Uterus (tissue), 4 donors: ENCODE data around the gene THAP4. TPM values are rescaled to one million over a fixed set of nuclear protein-coding genes. Genes with fewer than 3 reads are reported as not detected.
A peak's percentile ranks its signal among the peaks of the same experiment; 100 is the strongest.
"Not testable (repeated sequence)": the region's sequence is repeated elsewhere in the genome, so short reads cannot be mapped to it uniquely, and the experiment has no call there.

Experiments used
- DNase-seq, 2 donors: peaks; one replicate each; pipeline ENCODE4 v3.0.0-alpha.2; 2019 to 2020
- H3K27ac ChIP-seq, 2 donors: fragments of 200-600 bp; sonication (generic); 1 replicate in 1 of 2; 2 replicates in 1 of 2; pipeline ENCODE4 v1.5.1; 2016 to 2018
- H3K27me3 ChIP-seq, 2 donors: fragments of 200-600 bp; sonication (generic); one replicate each; pipeline ENCODE4 v1.5.1; 2018 to 2019; ENCODE audit warnings: control low read depth in 1 of 2
- H3K36me3 ChIP-seq, 2 donors: fragments of 200-600 bp; sonication (generic); one replicate each; pipeline ENCODE4 v1.5.1; 2019; ENCODE audit warnings: control low read depth in 1 of 2
- H3K4me1 ChIP-seq, 2 donors: fragments of 200-600 bp; sonication (generic); one replicate each; pipeline ENCODE4 v1.5.1; 2018 to 2019; ENCODE audit warnings: control low read depth in 1 of 2
- H3K4me3 ChIP-seq, 2 donors: fragments of 200-600 bp; sonication (generic); 1 replicate in 1 of 2; 2 replicates in 1 of 2; pipeline ENCODE4 v1.5.1; 2018 to 2019; ENCODE audit warnings: mild to moderate bottlenecking in 1 of 2
- H3K9me3 ChIP-seq, 2 donors: fragments of 200-600 bp; sonication (generic); one replicate each; pipeline ENCODE4 v1.5.1; 2019; ENCODE audit warnings: control low read depth in 1 of 2
- CTCF ChIP-seq, 4 experiments: fragments of 200-600 bp in 2 of 4; fragments of 450-650 bp in 2 of 4; sonication (generic) in 2 of 4; IDR thresholded peaks; one replicate each; pipeline ENCODE4 v1.5.1; 2016 to 2019; ENCODE audit warnings: antibody characterized with exemption in 4 of 4, mild to moderate bottlenecking in 2 of 4, moderate library complexity in 1 of 4
- POLR2A ChIP-seq, 2 donors: fragments of 450-650 bp; IDR thresholded peaks; one replicate each; pipeline ENCODE4 v1.6.1; 2016; ENCODE audit warnings: antibody characterized with exemption in 2 of 2, mild to moderate bottlenecking in 1 of 2, moderate library complexity in 1 of 2
- intact Hi-C: fragments of 100-400 bp; cut with DNase I; formaldehyde crosslinking; loops from one replicate; pipeline ENCODE4 v1.15.1; 2023; ENCODE audit warnings: low total_unique reads
- total RNA-seq, 4 donors: library from RNA; depleted of rRNA in 3 of 4; stranded (reverse); fragments of >200 nt in 3 of 4; gene quantifications; one replicate each; pipeline versions ENCODE4 v1.1.0 to v1.2.4, GENCODE V29; 2014 to 2023
- donor health status: DM: yes; HTN: yes; CAD: no.

THAP4 gene
- total RNA-seq, 4 donors from 2014 or later = 21.2 to 42.7 (median 28.9) TPM

- no peaks in the 10 kb centered on the region for H3K4me1 ChIP-seq
- no peaks in the 10 kb centered on the region for H3K27me3 ChIP-seq
- TF ChIP-seq CTCF (IDR thresholded peaks at IDR 0.05) = no peak
- no peak for TF ChIP-seq POLR2A (IDR thresholded peaks at IDR 0.05)
- intact Hi-C loops = no loop called here
- H3K27ac ChIP-seq = no peak overlapping the region
- no peaks in the 10 kb centered on the region for H3K36me3 ChIP-seq
- H3K9me3 ChIP-seq = no peaks in the 10 kb centered on the region
- DNase-seq = no peak
- H3K4me3 ChIP-seq = no peak overlapping the region
Measured at GRCh38 chr2:241665731-241666440, 28.9 kb upstream of the THAP4 start.

- H3K27me3 ChIP-seq, H3K9me3 ChIP-seq, DNase-seq, H3K27ac ChIP-seq, H3K4me1 ChIP-seq, H3K36me3 ChIP-seq, intact Hi-C loops, H3K4me3 ChIP-seq: not testable (repeated sequence)
Measured at GRCh38 chr2:241662731-241663130, 25.8 kb upstream of the THAP4 start.

- TF ChIP-seq POLR2A (IDR thresholded peaks at IDR 0.05) (no peak), CTCF (IDR thresholded peaks at IDR 0.05) (no peak)
- Histone ChIP-seq H3K36me3 (no peaks in the 10 kb centered on the region), H3K27ac (no peak overlapping the region), H3K9me3 (no peaks in the 10 kb centered on the region), H3K4me1 (no peaks in the 10 kb centered on the region), H3K4me3 (no peak overlapping the region), H3K27me3 (no peaks in the 10 kb centered on the region)
- intact Hi-C loops = no loop called here
- no peak for DNase-seq
Measured at GRCh38 chr2:241660593-241661213, 23.7 kb upstream of the THAP4 start.

- no peaks in the 10 kb centered on the region for H3K4me1 ChIP-seq
- no peaks in the 10 kb centered on the region for H3K36me3 ChIP-seq
- no peaks in the 10 kb centered on the region for H3K9me3 ChIP-seq
- intact Hi-C loops = no loop called here
- TF ChIP-seq CTCF (IDR thresholded peaks at IDR 0.05) (peak; percentile 39 to 64 (median 52)), POLR2A (IDR thresholded peaks at IDR 0.05) (no peak)
- H3K27ac ChIP-seq = no peak overlapping the region
- H3K27me3 ChIP-seq = no peaks in the 10 kb centered on the region
- no peak overlapping the region for H3K4me3 ChIP-seq
- peak; percentile 59 to 66 for DNase-seq
Measured at GRCh38 chr2:241659150-241659739, 22.3 kb upstream of the THAP4 start.

GRCh38 chr2:241658296-241658695, 21.3 kb upstream of the THAP4 start:
- no peak for DNase-seq
- no peaks in the 10 kb centered on the region for H3K9me3 ChIP-seq
- TF ChIP-seq POLR2A (IDR thresholded peaks at IDR 0.05) = no peak
- intact Hi-C loops = no loop called here
- no peaks in the 10 kb centered on the region for H3K4me1 ChIP-seq
- H3K4me3 ChIP-seq = no peak overlapping the region
- H3K36me3 ChIP-seq = no peaks in the 10 kb centered on the region
- no peaks in the 10 kb centered on the region for H3K27me3 ChIP-seq
- H3K27ac ChIP-seq = no peak overlapping the region

- H3K36me3 ChIP-seq = no peaks in the 10 kb centered on the region
- no peak for DNase-seq
- intact Hi-C loops = no loop called here
Measured at GRCh38 chr2:241657786-241658254, 20.9 kb upstream of the THAP4 start.

More at GRCh38 chr2:241657786-241658254, 20.9 kb upstream of the THAP4 start:
- TF ChIP-seq POLR2A (IDR thresholded peaks at IDR 0.05) = no peak
- TF ChIP-seq CTCF (IDR thresholded peaks at IDR 0.05) = no peak
- Histone ChIP-seq H3K4me1 (no peaks in the 10 kb centered on the region), H3K4me3 (no peak overlapping the region), H3K9me3 (no peaks in the 10 kb centered on the region), H3K27me3 (no peaks in the 10 kb centered on the region), H3K27ac (no peak overlapping the region)
